SU-DHL-6 (cell line): ENCODE data around the gene SNRPE.

Experiments
- H2AFZ ChIP-seq: fragments of 200-600 bp; sonication (generic); 2 replicates; pipeline ENCODE4 v1.6.1; 2014; ENCODE audit warnings: low read depth, mild to moderate bottlenecking, moderate library complexity, mixed read lengths, antibody characterized with exemption, low read length; ENCODE audit not compliant: severe bottlenecking
- H3F3A ChIP-seq: fragments of 200-600 bp; shearing (Covaris generic); 2 replicates; pipeline ENCODE4 v1.6.0; 2016; ENCODE audit warnings: antibody characterized with exemption, mild to moderate bottlenecking; ENCODE audit not compliant: insufficient read depth
- H3K27ac ChIP-seq: fragments of 200-600 bp; sonication (generic); 2 replicates; pipeline ENCODE4 v1.5.1; 2016; ENCODE audit warnings: low read depth, mild to moderate bottlenecking, low read length, moderate library complexity, mixed read lengths
- H3K27me3 ChIP-seq: fragments of 200-600 bp; sonication (generic), shearing (Covaris generic); 2 replicates; pipeline ENCODE4 v1.6.0; 2014; ENCODE audit warnings: mild to moderate bottlenecking, low read length
- H3K36me3 ChIP-seq: fragments of 200-600 bp; sonication (generic); 2 replicates; pipeline ENCODE4 v1.6.1; 2014; ENCODE audit warnings: mild to moderate bottlenecking, low read length, mixed read lengths
- H3K4me2 ChIP-seq: fragments of 300-600, 200-600 bp; shearing (Covaris generic), sonication (generic); 2 replicates; pipeline ENCODE4 v1.6.0; 2014; ENCODE audit warnings: low read length, low read depth, mild to moderate bottlenecking; ENCODE audit not compliant: poor library complexity, severe bottlenecking
- H3K4me3 ChIP-seq: fragments of 200-600 bp; sonication (generic); 2 replicates; pipeline ENCODE4 v1.5.1; 2014; ENCODE audit warnings: antibody characterized with exemption, low read length, mild to moderate bottlenecking, mixed read lengths; ENCODE audit not compliant: insufficient read depth, poor library complexity, severe bottlenecking
- H3K79me2 ChIP-seq: fragments of 200-600 bp; sonication (generic); 2 replicates; pipeline ENCODE4 v1.6.1; 2014; ENCODE audit warnings: mild to moderate bottlenecking, low read length, moderate library complexity; ENCODE audit not compliant: insufficient read depth
- H3K9ac ChIP-seq: fragments of 200-600 bp; sonication (generic); 2 replicates; pipeline ENCODE4 v1.7.0; 2014; ENCODE audit warnings: mild to moderate bottlenecking, low read length
- H3K9me2 ChIP-seq: fragments of 200-600 bp; sonication (generic); replicated peaks from 2 replicates; pipeline ENCODE4 v1.6.1; 2014; ENCODE audit warnings: low read length; ENCODE audit not compliant: insufficient read depth
- H3K9me3 ChIP-seq: fragments of 200-600 bp; sonication (generic); 2 replicates; pipeline ENCODE4 v1.6.1; 2014; ENCODE audit warnings: low read length, mixed read lengths; ENCODE audit not compliant: insufficient read depth
- H4K20me1 ChIP-seq: fragments of 200-600 bp; sonication (generic); 2 replicates; pipeline ENCODE4 v1.6.1; 2014; ENCODE audit warnings: low read depth, mild to moderate bottlenecking, antibody characterized with exemption, low read length, moderate library complexity, mixed read lengths
- CTCF ChIP-seq: fragments of 200-600 bp; sonication (generic); IDR thresholded peaks from one replicate; pipeline ENCODE4 v1.5.1; 2017; ENCODE audit warnings: antibody characterized with exemption, mild to moderate bottlenecking, low read length, moderate library complexity; ENCODE audit not compliant: insufficient read depth, poor library complexity, severe bottlenecking
- EZH2phosphoT487 ChIP-seq: fragments of 200-600 bp; sonication (generic), shearing (Covaris generic); conservative IDR thresholded peaks from 2 replicates; pipeline ENCODE4 v1.6.1; 2018; ENCODE audit warnings: mild to moderate bottlenecking, antibody characterized with exemption, low read length, moderate library complexity, mixed read lengths

SNRPE gene

DNA sequence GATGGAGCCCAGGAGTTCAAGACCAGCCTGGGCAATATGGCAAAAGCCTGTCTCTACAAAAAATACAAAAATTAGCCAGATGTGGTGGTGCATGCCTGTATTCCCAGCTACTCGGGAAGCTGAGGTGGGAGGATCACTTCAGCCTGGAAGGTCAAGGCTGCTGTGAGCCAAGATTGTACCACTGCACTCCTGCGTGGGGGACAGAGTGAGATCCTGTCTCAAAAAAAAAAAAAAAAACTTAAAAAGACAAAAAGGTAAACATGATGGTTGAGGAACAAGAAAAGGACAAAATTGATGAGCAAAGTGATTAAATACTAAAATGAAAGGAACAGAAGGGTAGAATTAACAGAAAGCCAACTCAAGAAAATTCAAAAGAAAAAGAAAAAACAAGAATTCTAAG lies 30.6 kb downstream of the SNRPE start:
- no peak overlapping the region for H3K27ac ChIP-seq

DNA sequence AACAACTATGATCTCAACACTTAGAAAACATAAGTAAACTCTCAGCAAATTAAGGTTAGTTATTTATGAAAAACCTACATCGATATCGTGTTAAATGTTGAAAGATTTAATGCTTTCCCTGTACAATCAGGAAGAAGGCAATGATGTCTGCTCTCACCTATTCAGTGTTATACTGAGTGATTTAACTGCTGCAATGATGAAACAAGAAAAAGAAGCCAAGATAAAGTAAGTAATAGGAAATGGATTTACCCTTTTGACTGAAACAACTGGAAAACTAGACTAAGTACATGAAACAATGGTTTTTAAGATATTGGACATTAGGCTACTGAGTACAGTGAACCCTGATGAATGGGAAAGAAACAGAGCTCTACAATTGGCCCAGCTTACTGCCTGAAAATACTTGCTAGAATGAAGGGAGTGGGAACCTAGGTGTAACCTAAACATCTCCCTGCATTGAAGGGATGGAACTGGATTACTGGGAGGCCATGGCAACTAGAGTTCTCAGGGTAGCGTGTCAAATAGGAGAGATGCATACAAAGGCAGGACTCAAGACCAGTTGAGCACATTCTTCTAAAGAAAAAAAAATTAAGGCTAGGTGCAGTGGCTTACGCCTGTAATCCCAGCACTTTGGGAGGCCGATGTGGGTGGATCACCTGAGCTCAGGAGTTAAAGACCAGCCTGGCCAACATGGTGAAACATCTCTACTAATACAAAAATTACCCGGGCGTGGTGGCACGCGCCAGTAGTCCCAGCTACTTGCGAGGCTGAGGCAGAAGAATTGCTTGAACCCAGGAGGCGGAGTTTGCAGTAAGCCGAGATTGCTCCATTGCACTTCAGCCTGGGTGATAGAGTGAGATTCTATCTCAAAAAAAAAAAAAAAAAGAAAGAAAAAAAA lies 37.3 kb downstream of the SNRPE start:
- H4K20me1 ChIP-seq = no peaks in the 10 kb centered on the region
- TF ChIP-seq EZH2phosphoT487 = no peak
- no peak for TF ChIP-seq CTCF
- H2AFZ ChIP-seq = no peak overlapping the region
- no peaks in the 10 kb centered on the region for H3F3A ChIP-seq
- H3K4me2 ChIP-seq = no peak overlapping the region
- no peaks in the 10 kb centered on the region for H3K79me2 ChIP-seq
- no peaks in the 10 kb centered on the region for H3K36me3 ChIP-seq
- no peaks in the 10 kb centered on the region for H3K27me3 ChIP-seq
- H3K4me3 ChIP-seq = no peak overlapping the region
- H3K27ac ChIP-seq = no peak overlapping the region
- no peak overlapping the region for H3K9ac ChIP-seq
- H3K9me2 ChIP-seq = no peaks in the 10 kb centered on the region
- H3K9me3 ChIP-seq = peaks cover 7% of the 10 kb centered on the region; the same call in 1 of the 2 replicates

More for the DNA sequence above, 30.6 kb downstream of the SNRPE start:
- Histone ChIP-seq H3F3A (no peaks in the 10 kb centered on the region), H3K9me2 (no peaks in the 10 kb centered on the region), H3K4me2 (no peak overlapping the region), H3K4me3 (no peak overlapping the region), H3K36me3 (no peaks in the 10 kb centered on the region), H3K9me3 (peaks cover 7% of the 10 kb centered on the region; the same call in 1 of the 2 replicates), H2AFZ (no peak overlapping the region), H4K20me1 (no peaks in the 10 kb centered on the region), H3K79me2 (no peaks in the 10 kb centered on the region), H3K27me3 (no peaks in the 10 kb centered on the region), H3K9ac (no peak overlapping the region)
- TF ChIP-seq CTCF (no peak), EZH2phosphoT487 (no peak)

DNA sequence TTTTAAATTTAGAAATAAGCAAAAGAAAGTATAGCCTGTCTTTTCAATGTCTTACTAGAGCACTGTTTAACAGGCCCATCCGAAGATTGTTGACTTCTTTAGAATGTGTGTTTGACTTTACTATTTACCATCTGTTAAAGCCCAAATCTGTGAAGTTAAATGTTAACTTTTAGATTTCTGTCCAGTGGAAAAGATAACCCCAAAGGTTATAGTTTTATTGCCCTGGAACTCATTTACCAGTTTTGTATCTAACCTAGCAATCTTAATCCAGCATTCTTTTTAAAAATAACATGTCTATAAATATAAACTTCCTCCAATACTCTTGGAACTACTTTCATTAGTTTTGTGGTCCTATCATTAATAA lies 37.9 kb downstream of the SNRPE start:
- TF ChIP-seq CTCF (no peak), EZH2phosphoT487 (no peak)
- H3K36me3 ChIP-seq = no peaks in the 10 kb centered on the region
- no peaks in the 10 kb centered on the region for H3K9me2 ChIP-seq
- H3K9ac ChIP-seq = no peak overlapping the region
- H3K27me3 ChIP-seq = no peaks in the 10 kb centered on the region
- no peaks in the 10 kb centered on the region for H3K79me2 ChIP-seq
- H3K4me3 ChIP-seq = no peak overlapping the region
- no peak overlapping the region for H2AFZ ChIP-seq
- no peaks in the 10 kb centered on the region for H4K20me1 ChIP-seq
- peaks cover 5% of the 10 kb centered on the region; the same call in 1 of the 2 replicates for H3K9me3 ChIP-seq
- H3K4me2 ChIP-seq = no peak overlapping the region
- no peak overlapping the region for H3K27ac ChIP-seq
- no peaks in the 10 kb centered on the region for H3F3A ChIP-seq
